HG03025 (cell line): ENCODE data around the gene ITGA7.

Experiments
- ATAC-seq: cut with Tn5 transposase; IDR thresholded peaks from one replicate; pipeline ENCODE4 v1.9.1; 2021; ENCODE audit warnings: mild to moderate bottlenecking, moderate library complexity; ENCODE audit not compliant: unreplicated experiment, low FRiP score

The ITGA7 gene

GRCh38 chr12:55734595-55734994, 26.9 kb upstream of the ITGA7 start:
- no peak for ATAC-seq

DNA sequence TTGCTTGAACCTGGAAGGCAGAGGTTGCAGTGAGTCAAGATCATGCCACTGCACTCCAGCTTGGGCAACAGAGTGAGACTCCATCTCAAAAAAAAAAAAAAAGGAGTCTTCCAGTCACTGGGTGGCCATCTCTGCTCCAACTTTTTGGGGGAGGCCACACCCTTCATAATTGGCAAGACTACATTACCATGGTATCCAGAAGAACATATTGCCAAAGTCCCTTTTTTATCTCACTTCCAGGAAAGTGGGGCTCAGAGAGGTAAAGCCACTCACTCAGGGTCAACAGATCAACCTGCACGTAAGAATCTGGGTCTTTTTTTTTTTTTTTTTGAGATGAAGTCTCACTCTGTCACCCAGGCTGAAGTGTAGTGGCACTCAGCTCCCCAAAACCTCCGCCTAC, 26.2 kb upstream of the ITGA7 start:
- ATAC-seq = no peak

- ATAC-seq = no peak
Observed at GRCh38 chr12:55733021-55733555, 25.4 kb upstream of the ITGA7 start.

- no peak for ATAC-seq
Observed at GRCh38 chr12:55732288-55732687, 24.6 kb upstream of the ITGA7 start.

- ATAC-seq = peak; percentile 30
Observed at GRCh38 chr12:55729819-55730818, 22.4 kb upstream of the ITGA7 start.

DNA sequence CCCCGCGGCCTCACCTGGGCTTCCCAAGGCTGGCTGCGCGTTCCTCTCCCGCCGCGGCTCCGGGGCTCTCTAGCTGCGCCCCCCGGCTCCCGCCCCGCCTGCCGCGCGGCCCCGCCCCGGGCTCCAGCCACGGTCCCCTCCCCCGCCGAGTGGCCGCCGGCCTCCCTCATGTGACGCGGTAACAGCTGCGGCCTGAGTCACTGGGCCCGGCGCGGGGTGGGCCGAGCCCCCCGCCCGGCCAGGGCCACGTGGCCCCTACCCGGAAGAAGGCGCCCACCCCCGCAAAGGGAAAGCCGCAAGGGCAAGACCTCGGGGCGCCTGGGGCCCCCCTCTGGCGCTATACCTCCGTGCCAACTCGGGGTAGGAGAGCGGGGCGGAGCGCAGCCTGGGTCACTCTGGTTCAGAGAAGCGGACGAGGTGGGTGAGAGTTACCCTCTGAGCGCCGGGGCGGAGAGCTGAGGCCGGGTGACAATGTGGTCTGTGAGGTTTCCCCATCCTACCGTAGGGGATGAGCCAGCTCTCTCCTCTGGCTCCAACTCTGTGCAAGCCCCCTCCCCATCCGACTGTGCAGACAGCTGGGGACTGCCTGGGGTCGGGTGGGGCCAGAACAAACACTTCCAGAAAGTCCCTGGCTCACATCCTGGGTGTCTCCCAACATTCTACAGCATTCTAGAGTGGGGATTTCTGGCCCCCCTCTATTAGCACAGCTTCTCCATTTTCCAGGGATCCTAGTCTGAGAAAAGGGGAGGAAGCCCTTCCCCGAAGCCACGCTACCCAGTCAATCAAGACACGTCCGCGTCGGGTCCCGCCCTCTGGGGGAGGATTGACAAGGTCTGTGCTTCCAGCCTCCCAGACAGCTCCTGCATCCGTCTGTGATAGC, 21.5 kb upstream of the ITGA7 start, which contains the start of gene CD63:
Gene CD63, minus strand, starts transcription at position 71 of the 880 bp plus-strand sequence. CDS start 668 bp downstream, outside the sequence.
- peak; percentile 57 for ATAC-seq

- ATAC-seq = peak; percentile 18
Observed at GRCh38 chr12:55728186-55728938, 20.7 kb upstream of the ITGA7 start.

DNA sequence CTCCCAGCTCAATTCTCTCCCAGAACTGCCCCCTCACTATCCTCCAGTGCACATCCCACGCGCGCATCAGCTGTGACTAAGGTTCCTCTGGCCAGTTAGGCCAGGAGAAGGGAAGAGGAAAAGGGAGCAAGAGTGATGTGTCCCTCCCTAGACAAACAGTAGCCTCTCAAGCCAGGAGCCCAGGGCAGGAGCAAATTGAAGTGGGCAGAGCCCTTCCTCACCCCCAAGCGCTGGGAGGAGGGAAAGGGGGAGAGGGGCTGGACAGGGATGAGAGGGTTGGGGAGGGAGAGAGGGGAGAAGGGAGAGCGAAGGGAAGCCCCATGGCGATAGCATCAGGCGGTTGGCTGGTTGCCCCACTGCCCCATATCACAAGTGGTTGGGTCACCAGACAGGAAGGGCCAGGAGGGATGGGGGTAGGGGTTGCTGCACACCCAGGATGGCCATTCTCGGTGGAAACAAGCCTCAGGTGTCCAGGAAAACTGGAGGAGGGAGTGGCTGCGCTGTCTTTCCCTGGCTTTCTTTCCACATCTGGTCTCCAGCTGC, 20.0 kb upstream of the ITGA7 start:
- ATAC-seq = no peak

DNA sequence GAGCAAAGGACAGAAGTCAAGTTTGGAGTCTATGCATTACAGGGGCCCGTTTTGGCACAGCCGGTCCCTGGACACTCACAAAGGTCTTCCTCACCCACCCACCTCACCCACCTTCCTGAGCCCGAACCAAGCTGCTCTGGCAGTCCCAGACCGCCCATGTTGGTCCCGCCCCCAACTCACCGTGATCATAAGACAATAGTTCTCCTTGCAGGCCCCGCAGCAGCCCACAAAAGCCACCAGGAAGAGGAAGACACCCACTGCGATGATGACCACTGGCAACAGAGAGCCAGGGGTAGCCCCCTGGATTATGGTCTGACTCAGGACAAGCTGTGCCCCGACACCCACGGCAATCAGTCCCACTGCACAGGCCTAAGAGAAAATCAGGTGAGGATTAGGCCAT, 19.3 kb upstream of the ITGA7 start:
- no peak for ATAC-seq

DNA sequence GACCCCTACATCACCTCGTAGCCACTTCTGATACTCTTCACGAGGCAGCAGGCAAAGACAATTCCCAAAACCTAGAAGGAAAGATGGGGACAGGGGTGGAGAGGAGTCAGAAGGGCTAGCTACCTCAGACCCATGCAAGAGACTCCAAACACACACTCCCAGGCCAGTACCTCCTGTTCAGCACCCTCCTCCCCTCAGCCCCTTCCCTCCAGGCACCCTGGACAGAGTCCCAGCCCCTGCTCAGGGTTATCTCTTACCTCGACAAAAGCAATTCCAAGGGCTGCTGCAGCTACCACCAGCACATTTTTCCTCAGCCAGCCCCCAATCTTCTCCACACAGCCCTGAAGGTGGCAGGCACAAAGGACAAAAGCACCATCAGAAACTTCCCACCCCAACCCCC, 17.9 kb upstream of the ITGA7 start:
- ATAC-seq = no peak

GRCh38 chr12:55724940-55725309, 17.2 kb upstream of the ITGA7 start:
- no peak for ATAC-seq

GRCh38 chr12:55724226-55724939, 16.7 kb upstream of the ITGA7 start:
- no peak for ATAC-seq

DNA sequence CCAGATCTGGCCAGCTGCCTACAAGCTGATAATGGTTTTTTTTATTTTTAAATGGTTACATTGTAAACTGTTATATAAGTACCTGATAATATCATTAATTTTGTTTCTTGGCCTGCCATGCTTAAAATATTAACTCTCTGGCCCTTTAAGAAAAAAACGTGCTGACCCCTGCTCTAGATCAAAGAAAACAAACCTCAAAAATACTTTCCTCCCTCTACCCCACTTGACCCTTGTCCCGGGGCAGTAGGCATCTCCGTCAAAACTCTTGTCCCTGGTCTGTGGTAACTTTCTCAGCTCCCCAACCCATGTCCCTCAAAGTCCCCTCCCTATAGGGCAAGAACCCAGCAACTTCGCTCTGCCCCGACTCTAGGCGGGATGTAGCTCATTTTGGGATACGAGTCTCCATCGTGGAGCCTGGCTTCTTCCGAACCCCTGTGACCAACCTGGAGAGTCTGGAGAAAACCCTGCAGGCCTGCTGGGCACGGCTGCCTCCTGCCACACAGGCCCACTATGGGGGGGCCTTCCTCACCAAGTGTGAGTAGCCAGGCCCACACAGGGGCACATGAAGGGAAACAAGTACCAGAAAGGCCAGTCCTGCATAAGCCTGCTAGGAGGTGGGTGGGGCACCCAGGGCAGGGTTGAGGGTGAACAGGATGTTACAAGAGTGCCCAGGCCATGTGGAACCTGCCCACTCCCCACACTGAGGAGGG, 16.0 kb upstream of the ITGA7 start:
- no peak for ATAC-seq

GRCh38 chr12:55722948-55723347, 15.2 kb upstream of the ITGA7 start:
- no peak for ATAC-seq

DNA sequence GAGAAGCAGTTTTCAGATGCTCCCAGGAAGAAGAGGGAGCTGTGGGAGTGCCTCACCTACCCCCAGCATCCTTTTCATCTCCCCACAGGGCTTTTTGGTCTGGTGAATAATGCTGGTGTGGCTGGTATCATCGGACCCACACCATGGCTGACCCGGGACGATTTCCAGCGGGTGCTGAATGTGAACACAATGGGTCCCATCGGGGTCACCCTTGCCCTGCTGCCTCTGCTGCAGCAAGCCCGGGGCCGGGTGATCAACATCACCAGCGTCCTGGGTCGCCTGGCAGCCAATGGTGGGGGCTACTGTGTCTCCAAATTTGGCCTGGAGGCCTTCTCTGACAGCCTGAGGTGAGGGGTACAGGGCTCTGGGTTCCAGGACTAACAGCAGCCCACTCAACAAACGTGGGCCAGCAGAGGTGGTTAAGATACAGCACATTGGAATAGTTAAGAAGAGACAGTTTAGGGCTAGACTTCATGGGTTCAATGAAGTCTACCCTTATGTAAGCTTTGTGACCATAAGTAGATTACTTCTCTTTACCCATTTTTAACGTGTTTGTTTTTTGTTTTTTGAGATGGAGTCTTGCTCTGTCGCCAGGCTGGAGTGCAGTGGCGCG, 14.0 kb upstream of the ITGA7 start:
- ATAC-seq = no peak

- no peak for ATAC-seq
Observed at GRCh38 chr12:55720894-55721444, 13.3 kb upstream of the ITGA7 start.

GRCh38 chr12:55720071-55720564, 12.4 kb upstream of the ITGA7 start, which contains the start of gene RDH5:
Gene RDH5 (plus strand): TSS chr12:55720393. CDS start chr12:55721185, 792 bp downstream.
- ATAC-seq = no peak

GRCh38 chr12:55719371-55719770, 11.7 kb upstream of the ITGA7 start:
- ATAC-seq = no peak
